ENCODE data around the gene RASA3.

DNA sequence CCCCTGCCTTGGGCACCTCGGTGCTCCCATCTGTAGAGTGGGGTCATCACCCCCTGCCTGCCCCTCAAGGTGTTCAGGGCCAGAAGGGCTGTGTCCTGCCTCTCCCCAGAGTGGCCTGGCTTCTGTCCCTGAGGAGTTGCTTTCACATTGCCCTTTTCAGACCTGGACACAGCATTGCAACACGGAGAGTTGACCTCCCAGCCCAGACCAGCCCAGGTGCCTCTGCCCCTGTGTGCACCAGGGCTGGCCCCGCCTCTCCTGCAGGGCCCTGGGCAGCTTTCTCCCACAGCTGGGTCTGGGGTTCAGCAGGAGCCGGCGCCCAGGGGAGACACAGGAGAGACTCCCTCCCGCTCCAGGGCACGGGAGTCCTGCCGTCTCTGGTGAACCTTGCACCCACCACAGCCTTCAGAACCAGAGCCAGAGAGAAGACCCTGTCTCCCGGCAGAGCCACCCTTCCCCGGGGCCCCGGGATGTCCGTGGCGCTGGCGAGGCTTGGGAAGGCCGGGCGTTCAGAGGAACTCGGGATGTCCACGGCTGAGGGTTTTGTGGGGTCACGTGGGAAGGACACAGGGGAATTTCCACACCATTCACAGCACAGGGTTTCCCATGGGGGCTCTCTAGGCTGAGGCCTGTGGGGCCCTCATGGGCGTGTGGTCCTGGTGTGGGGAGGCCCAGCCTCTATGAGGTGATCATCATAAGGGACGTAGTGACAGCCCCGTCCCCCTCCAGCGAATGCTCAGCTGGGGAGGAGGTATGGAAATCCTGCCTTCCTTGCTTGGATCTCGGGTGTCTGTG, 181.8 kb downstream of the RASA3 start:
- TF ChIP-seq, protein P1, sequence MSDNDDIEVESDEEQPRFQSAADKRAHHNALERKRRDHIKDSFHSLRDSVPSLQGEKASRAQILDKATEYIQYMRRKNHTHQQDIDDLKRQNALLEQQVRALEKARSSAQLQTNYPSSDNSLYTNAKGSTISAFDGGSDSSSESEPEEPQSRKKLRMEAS (IDR thresholded peaks at IDR 0.05; ENCODE audit: low read depth, low read length): no peak
- TF ChIP-seq TAF1 (IDR thresholded peaks at IDR 0.05; ENCODE audit: borderline replicate concordance, low read depth, low read length): no peak
- TF ChIP-seq, protein P2, sequence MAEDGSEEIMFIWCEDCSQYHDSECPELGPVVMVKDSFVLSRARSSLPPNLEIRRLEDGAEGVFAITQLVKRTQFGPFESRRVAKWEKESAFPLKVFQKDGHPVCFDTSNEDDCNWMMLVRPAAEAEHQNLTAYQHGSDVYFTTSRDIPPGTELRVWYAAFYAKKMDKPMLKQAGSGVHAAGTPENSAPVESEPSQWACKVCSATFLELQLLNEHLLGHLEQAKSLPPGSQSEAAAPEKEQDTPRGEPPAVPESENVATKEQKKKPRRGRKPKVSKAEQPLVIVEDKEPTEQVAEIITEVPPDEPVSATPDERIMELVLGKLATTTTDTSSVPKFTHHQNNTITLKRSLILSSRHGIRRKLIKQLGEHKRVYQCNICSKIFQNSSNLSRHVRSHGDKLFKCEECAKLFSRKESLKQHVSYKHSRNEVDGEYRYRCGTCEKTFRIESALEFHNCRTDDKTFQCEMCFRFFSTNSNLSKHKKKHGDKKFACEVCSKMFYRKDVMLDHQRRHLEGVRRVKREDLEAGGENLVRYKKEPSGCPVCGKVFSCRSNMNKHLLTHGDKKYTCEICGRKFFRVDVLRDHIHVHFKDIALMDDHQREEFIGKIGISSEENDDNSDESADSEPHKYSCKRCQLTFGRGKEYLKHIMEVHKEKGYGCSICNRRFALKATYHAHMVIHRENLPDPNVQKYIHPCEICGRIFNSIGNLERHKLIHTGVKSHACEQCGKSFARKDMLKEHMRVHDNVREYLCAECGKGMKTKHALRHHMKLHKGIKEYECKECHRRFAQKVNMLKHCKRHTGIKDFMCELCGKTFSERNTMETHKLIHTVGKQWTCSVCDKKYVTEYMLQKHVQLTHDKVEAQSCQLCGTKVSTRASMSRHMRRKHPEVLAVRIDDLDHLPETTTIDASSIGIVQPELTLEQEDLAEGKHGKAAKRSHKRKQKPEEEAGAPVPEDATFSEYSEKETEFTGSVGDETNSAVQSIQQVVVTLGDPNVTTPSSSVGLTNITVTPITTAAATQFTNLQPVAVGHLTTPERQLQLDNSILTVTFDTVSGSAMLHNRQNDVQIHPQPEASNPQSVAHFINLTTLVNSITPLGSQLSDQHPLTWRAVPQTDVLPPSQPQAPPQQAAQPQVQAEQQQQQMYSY (CRISPR knock-in tag; IDR thresholded peaks at IDR 0.05): no peak

All from GM12878 (cell line).